Subcutaneous adipose tissue (tissue), 4 donors: ENCODE data around the gene FAM161A. TPM values are rescaled to one million over a fixed set of nuclear protein-coding genes. Genes with fewer than 3 reads are reported as not detected.

Experiments
- total RNA-seq, 4 donors: library from RNA; depleted of rRNA; stranded (reverse); fragments of >200 nt; gene quantifications; one replicate each; pipeline ENCODE4 v1.1.0, GENCODE V29; 2016
- TF ChIP-seq, protein P1 (sequence below): fragments of 450-650 bp; IDR thresholded peaks from one replicate; pipeline ENCODE4 v1.5.1; 2016; ENCODE audit warnings: low read depth, mild to moderate bottlenecking, control low read depth, antibody characterized with exemption, moderate library complexity

FAM161A gene
- total RNA-seq, 4 donors from 2014 or later = 1.1 to 3.6 (median 3.4) TPM

DNA sequence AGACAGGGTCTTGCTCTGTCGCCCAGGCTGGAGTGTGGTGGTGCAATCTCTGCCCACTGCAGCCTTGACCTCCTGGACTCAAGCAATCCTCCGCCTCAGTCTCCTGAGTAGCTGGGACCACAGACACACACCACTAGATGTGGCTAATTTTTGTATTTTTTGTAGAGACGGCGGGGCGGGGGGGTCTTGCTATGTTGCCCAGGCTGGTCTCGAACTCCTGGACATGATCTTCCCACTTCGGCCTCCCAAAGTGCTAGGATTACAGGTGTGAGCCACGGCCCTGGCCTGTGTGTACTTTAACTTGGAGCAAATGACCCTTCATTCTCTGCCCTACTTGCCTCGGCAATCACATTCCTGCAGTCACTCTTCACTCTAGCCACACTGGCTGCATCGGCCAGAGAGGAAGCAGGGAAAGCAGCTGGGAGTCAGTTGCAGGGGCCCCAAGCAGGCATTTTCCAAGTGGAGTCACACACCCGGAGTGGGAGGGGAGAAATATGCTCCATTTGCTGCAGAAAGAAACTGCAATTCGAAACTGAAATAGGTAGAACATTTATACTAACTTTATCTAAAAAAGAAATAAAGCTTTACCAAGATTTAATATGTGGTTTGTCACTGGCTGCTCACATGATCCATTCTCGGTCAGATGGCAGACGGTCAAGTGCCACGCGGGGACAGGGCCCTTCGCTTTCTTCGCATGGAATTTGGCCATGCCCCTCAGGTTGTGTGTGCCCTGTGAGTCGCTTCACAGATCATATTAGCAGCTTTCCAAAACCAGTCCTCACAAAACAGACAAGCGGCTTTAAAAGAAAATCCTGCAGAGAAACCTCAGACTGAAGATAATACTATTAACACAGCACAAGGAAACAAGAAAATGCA, 37.1 kb downstream of the FAM161A start:
- TF ChIP-seq, protein P1, sequence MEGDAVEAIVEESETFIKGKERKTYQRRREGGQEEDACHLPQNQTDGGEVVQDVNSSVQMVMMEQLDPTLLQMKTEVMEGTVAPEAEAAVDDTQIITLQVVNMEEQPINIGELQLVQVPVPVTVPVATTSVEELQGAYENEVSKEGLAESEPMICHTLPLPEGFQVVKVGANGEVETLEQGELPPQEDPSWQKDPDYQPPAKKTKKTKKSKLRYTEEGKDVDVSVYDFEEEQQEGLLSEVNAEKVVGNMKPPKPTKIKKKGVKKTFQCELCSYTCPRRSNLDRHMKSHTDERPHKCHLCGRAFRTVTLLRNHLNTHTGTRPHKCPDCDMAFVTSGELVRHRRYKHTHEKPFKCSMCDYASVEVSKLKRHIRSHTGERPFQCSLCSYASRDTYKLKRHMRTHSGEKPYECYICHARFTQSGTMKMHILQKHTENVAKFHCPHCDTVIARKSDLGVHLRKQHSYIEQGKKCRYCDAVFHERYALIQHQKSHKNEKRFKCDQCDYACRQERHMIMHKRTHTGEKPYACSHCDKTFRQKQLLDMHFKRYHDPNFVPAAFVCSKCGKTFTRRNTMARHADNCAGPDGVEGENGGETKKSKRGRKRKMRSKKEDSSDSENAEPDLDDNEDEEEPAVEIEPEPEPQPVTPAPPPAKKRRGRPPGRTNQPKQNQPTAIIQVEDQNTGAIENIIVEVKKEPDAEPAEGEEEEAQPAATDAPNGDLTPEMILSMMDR = no peak

DNA sequence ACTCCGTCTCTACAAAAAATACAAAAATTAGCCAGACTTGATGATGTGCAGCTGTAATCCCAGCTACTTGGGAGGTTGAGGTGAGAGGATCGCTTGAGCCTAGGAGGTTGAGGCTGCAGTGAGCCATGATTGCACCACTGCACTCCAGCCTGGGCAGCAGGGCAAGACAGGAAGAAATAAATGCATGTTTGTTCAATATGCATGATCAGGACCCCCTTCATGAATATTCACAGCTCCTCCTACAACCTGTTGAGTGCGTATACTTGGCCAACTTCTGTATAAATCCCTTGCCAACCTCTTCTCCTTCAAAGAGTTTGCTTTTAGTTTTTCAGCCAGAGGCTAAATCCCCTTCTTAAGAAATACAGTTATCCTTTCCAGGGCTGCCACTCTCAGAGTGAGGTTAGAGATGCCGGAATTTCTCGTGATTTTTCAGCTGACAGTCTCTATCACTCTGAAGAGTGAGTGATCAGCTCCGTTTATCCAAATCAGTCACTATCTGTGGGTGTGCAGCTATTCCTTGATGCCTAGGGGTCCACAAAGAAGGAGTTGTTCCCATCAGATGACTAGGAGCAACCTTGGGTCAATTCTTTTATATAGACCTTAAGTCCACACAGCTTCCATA, 39.2 kb downstream of the FAM161A start:
- TF ChIP-seq, protein P1 = no peak

DNA sequence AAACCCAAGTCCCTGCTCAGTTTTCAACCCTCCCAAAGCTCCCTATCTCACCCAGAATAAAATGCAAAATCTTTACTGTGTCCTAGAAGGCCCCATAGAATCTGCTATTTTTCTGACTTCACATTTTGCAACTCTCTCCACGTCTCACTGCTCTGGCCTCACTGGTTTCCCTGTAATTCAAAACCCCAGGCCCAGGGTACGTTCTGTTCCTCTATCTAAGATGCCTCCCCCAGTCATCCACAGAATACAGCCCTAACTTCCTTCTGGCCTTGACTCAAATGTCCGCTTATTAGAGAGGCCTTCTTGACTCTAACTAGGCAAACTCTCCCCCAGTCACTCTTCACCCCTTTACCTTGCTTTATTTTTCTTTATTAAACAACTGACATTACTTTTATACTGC, 42.0 kb downstream of the FAM161A start:
- TF ChIP-seq, protein P1 = no peak

DNA sequence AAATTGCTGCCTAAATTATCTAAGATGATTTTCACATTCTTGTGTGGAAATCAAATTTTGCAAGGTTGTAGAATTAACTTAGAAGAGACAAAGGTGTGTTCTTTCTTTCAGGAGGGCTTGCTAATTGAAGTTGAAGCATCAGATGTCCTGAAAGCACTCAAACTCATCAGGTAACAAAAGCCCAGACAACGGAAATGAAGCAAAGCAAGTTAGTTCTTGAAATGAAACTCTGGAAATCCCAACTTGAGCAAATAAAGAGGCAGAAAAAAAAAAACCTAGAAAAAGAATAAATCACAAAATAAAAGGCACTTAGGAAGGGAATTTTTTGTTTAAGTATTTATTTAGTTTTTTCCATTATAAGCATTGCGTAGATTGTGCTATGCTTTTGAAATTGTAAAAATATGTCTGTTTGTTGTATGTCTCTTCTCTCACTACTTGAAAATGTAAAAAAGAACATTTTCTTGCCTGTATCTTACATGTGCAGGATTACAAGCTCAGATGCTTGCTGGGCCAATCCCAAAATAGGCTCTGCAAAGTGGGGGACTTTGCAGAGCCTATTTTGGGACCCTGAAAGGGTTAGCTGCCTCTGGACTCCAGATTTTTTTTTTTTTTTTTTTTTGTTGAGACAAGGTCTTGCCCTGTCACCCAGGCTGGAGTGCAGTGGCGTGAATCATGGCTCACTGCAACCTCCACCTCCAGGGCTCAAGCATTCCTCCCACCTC, 46.7 kb downstream of the FAM161A start:
- TF ChIP-seq, protein P1 = no peak

DNA sequence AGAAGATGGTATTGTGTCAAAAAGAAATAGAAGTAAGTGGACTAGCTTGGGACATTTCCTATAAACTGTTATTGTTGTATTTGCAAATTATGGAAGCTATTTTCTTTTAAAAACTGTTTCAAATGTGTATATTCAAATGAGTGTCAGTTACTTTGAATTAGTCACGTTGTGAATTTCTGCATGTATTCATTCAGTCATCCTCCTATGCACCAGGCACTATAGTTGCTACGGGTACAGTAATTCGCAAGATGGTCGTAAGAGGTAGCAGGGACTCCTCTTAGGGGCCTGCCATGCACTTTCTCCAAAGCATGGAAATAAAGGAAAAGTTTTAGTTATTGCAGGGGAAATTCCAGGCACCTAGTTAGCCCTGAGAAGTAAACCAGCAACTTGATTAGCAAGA, 51.3 kb downstream of the FAM161A start:
- TF ChIP-seq, protein P1 = no peak

DNA sequence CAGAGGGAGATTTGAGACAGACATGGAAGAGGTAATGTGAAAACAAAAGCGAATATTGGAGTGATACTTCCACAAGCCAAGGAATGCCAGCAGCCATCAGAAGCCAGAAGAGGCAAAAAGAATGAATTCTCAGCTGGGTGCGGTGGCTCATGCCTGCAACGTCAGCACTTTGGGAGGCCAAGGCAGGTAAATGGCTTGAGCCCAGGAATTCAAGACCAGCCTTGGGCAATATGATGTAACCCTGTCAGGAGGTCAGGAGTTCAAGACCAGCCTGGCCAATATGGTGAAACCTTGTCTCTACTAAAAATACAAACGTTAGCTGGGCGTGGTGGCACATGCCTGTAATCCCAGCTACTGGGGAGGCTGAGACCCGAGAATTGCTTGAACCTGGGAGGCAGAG, 54.8 kb downstream of the FAM161A start:
- TF ChIP-seq, protein P1 = no peak

DNA sequence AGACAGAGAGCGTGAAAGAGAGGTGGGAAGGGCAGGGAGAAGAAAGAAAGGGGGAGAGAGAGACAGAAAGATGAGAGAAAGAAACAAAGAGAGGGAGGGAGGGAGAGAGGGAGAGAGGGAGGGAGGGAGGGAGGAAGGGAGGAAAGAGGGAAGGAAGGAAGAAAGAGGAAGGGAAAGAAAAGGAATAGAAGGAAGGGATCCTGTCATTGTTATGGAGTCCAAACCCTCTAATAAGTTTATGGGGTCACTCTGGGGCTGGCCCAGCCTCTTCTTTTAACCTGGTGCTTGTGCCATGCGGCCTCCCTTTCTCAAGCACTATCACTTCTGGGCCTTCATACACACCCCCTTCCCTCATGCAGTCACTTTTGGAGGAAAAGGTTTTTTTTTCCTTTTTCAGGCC, 58.5 kb downstream of the FAM161A start:
- TF ChIP-seq, protein P1 = no peak
